Activated effector memory CD4-positive, alpha-beta T cell treated with anti-CD3 and anti-CD28 coated beads, Interleukin-2, amount 50 U/mL, for 16 hours (primary cell): ENCODE data around the gene FCRL6.

Source experiments
- DNase-seq: peaks from one replicate; pipeline ENCODE4 v3.0.0-alpha.2; 2020

The FCRL6 gene

GRCh38 chr1:159800177-159800930 lies 1.8 kb upstream of the FCRL6 start:
- DNase-seq: no peak

DNA sequence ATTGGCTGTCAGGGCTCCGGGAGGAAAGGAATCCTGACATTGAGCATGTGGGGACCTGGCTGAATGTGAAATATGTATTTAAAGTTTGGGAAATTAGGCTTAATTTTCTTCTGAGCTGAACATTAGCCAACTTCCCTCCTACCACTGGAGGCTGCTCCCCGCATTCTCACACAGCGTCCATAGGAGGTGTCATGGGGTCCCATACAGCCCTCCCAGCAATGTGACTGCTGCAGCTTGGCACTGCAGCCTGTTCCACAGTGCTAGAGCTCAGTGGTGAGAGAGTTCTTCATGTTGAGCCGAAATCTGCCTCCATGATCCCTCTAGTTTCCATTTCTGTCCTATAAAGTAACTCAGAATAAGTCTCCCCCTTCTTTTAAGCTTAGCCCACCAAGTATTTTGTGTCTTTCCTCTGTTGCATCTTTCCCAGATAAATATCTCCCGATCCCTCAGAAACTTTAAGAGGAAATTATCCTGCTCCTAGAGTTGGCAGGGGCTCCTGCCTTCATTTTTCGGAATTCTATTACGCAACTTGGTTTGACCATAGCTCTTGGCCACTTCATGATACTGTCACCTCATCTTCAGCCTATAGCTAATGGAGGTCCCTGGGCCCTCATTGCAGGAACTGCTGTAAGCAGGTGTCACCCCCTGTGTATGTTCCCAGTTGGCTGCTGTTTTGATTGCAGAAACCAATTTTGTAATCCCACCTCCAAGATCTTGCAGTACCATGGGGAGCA lies 2.0 kb downstream of the FCRL6 start:
- no peak for DNase-seq

DNA sequence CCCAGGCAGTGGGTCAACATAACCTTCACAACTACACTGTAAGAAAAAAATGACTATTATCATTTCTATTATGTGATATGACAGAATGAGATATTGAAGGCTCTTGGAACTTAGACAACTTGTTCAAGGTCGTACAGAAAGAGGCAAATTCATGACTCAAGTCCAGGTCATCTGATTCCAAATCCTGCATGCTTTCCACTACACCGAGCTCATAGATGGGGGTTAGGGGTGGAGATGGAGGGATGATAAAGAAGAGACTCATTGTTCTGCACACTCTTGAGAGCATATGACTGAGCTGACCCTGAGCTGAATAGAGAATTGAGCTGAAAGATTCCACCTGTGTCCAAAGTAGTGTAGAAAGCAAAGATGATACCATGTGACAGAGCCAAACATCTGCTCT lies 2.8 kb downstream of the FCRL6 start:
- DNase-seq: no peak

DNA sequence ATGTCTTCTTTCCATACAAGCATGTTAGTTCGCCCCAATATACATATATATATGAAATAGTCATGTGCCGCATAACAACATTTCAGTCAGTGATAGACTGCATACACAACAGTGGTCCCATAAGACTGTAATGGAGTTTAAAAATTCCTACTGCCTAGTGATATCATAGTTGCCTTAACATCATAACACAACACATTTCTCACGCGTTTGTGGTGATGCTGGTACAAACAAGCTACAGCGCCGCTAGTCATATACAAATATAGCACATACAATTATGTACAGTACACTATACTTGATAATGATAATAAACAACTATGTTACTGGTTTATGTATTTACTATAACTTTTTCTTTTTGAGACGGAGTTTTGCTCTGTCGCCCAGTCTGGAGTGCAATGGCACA lies 13.8 kb downstream of the FCRL6 start:
- DNase-seq: no peak

DNA sequence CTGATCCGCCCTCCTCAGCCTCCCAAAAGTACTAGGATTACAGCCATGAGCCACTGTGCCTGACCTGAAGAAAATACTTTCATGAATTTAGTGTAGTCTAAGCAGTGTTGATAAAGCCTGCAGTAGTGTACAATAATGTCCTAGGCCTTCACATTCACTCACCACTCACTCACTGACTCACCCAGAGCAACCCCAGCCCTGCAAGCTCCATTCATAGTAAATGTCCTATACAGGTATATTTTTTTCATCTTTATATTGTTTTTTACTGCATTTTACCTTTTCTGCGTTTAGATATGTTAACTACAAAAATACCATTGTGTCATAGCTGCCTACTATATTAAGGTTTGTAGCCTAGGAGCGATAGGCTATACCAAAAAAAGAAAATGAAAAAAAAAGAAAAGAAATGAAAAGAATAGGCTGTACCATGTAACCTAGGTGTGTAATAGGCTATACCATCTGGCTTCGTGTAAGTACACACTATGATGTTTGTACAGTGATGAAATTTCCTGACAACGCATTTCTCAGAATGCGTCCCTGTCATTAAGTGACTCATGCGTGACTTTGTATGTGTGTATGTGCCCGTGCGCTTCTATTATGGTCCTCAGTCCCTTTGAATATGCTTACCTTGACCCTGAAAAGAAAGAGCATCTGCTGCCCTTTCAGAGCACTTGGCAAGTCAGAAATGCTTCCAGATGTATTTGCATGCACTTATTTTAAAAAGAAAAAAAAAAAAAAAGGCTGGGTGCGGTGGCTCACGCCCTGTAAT lies 15.3 kb downstream of the FCRL6 start:
- no peak for DNase-seq

DNA sequence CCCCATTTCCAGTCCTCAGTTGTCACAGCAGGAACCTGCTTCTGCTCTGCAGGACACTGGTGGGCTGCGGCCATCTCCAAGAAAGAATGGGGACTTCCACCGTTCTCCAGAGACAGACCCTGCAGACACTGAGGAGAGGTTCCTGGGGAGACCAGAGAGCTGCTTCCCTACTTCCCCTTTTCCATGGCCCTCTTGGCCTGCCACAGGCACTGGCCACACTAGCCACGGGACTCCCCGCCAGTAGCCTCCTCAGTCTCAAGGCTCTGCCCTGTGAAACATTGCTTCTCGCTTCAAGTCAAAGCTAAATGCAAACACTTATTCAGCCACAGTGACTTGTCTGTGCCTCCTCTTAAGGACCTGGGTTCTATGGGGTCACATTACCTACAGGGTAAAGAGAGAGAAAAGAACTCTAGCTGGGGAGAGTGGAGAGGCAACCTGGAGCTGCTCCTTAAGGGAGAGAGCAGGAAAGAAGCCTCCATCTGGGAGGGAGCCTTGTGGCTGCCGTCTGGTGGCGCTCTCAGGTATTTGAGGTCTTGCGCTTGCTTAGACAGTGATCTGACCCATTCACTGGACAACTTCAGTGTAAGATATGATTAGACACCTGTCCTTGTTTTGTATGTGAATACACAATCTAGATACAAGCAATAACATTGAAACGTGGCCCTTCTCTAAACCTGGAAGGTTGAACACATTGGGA lies 19.2 kb downstream of the FCRL6 start:
- DNase-seq: no peak

GRCh38 chr1:159823406-159823805 lies 21.2 kb downstream of the FCRL6 start:
- no peak for DNase-seq

DNA sequence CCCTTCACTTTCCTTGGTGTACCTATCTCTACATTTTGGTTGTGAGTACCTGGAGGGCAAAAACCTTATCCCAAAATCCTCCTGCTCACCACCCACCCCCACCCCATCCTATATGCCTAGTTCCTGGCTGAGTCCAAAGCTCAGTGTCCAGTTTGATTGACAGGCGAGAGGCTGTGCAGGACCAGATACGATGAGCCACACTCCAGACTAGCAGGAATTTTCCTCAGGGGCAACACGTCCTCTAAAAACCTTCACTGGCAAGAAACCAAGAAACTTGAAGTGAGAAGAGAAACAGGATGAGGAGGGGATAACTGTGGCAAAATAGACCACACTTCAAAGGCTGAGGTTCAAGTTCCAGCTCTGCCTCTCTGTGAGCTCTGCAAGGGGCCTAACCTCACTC lies 23.4 kb downstream of the FCRL6 start:
- no peak for DNase-seq

- DNase-seq: no peak
Observed at GRCh38 chr1:159826441-159827101, 24.4 kb downstream of the FCRL6 start, which contains the start of gene SLAMF8. TSS of gene SLAMF8 (plus strand) at chr1:159826873. CDS start at chr1:159826899, 26 bp downstream.

GRCh38 chr1:159827102-159827490 lies 24.9 kb downstream of the FCRL6 start:
- no peak for DNase-seq

DNA sequence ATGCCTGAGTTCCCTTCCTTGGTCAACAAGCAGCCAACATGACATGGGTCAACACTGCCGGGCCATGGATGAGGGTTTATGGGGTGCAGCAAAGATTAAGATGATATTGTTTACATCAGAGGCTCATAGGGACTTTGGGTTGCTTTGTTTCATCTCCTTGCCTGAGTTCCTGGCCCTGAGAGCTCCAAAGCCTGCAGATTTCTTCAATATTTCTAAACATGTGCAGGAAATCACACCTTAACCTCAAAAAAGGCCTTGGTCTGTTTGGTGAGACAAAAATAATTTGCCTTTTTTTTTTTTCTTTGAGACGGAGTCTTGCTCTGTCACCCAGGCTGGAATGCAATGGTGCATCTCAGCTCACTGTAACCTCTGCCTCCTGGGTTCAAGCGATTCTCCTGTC lies 25.4 kb downstream of the FCRL6 start:
- no peak for DNase-seq

- DNase-seq: no peak
Observed at GRCh38 chr1:159828176-159828575, 26.0 kb downstream of the FCRL6 start.

- DNase-seq: no peak
Observed at GRCh38 chr1:159828581-159829272, 26.6 kb downstream of the FCRL6 start.

DNA sequence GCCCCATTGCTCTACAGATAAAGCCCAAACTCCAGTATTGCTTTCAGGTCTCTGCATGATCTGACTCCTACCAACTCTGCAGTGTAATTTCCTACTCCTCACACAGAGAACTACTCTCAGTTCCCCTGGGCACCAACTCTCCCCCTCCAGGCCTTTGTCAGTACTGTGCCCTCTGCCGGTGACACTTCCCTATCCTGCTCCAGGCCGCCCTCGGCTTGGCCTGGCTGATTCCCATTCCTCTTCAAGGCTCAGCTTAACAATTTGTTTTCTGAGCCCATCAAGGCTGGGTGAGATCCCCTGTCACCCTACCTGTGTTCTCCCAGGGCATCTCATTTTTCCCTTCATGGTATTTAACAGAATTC lies 27.1 kb downstream of the FCRL6 start:
- no peak for DNase-seq

DNA sequence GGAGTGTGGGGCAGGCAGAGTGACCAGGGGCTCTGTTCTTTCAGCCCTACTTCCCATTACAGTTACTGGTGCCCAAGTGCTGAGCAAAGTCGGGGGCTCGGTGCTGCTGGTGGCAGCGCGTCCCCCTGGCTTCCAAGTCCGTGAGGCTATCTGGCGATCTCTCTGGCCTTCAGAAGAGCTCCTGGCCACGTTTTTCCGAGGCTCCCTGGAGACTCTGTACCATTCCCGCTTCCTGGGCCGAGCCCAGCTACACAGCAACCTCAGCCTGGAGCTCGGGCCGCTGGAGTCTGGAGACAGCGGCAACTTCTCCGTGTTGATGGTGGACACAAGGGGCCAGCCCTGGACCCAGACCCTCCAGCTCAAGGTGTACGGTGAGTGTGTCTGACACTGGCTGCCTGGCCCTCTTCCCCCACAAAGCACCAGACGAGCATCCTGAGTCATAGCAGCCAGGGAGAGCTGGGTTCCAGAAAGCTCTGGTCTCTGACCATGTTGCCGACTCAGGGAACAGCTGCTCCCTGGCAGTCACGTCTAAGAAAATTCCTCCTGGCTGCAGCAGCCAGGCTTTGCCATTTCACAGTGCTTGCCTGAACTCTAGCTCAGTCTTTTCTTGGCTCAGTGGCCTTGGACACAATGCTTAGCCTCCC lies 27.8 kb downstream of the FCRL6 start:
- no peak for DNase-seq

GRCh38 chr1:159830722-159831121 lies 28.6 kb downstream of the FCRL6 start:
- no peak for DNase-seq

DNA sequence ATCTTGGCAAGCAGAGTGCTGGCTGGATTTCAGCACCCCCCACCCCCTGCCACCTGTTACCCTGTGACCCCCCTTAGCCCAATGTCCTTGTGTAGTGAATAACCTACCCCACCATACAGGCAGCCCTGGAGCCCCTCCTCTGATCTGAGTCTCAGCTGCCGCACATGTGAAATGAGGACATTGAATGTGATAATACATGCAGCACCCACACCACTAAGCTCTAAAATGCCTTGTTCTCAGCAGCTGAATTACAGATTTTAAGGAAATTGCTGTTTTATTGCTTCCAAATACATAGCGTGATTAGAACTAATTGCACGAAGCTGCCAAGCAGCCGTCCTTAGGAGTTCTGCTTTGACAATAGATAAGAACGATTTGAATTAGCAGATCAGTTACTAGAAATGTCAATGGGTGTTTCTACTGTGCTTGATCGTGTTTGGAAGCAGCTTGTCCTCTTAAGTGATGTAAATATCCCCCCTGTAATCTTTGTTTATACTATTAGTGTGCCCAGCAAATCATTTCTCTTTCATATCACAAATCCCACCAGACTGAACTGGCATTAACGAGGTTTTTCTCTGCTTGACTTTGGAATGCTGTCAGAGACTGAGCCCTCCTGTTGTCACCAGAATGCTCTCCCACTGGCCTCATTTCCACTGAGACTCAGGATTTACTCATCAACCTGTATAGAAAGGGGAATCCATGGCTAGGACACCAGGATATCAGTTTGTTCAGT lies 29.4 kb downstream of the FCRL6 start:
- no peak for DNase-seq

DNA sequence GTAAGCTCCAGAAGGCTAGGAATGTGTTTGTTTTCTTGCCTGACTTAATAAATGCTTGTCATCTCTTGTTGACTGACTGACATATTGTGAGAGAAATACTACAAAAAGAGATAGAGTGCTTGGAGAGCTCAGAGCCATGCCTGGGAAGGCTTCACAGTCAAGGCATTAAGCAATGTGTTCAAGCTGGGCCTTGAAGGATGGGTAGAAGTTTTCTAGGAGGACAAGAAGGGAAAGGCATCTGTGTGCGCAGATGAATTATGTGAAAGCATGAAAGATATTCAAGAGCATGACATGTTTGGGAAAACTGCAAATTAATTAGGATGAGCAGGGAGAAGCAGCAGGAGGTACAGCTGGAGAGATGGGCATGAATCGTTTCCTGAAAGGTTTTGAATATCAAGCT lies 30.1 kb downstream of the FCRL6 start:
- DNase-seq: no peak

- no peak for DNase-seq
Observed at GRCh38 chr1:159835356-159835755, 33.2 kb downstream of the FCRL6 start.

- no peak for DNase-seq
Observed at GRCh38 chr1:159835862-159836525, 33.8 kb downstream of the FCRL6 start.
